Measurements from ENCODE around the gene COL6A3.
A peak's percentile ranks its signal among the peaks of the same experiment; 100 is the strongest.

The COL6A3 gene

DNA sequence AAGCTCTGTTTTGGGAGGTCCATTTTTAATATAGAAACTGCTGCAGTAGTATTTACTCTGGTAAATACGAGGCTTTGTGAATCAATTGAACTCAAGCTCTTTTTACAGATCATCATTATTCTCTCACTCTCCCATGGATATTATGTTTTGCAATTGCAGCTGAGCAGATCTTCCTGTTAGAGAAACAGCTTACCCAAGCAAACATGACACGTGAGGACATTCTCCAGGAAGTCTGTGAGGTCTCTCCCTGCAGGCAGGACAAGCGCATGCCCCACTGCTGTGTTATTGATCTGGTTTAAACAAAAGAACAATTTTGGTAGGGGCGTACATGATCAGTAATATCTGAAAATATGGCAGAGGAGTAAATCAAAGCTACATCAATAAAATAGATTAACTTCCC lies 72.1 kb downstream of the COL6A3 start:
- Mint-ChIP-seq H3K4me1 (no peaks in the 10 kb centered on the region), H3K4me3 (no peak overlapping the region), H3K27ac (no peak overlapping the region), H3K36me3 (no peaks in the 10 kb centered on the region), H3K9me3 (no peaks in the 10 kb centered on the region), H3K27me3 (no peaks in the 10 kb centered on the region)
- no peak for ATAC-seq

DNA sequence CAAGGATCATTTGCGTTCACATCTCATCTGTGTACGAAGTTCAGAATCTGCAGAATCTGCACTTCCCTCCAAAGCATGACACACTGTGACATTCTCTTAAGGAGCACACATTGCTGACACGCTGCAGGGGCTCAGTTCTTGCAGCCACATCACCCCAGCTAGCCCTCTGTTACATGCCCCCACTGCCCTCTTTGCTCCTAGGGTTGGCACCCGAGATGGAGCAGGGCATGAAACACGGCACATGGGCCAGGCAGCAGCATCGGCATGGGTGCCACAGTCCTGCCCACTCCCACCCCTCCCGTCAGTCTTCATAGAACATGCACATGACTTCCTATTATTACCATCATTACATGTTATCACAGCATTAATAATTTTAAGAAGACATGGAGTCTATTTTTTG lies 76.4 kb downstream of the COL6A3 start:
- Mint-ChIP-seq H3K27me3 (no peaks in the 10 kb centered on the region), H3K4me1 (no peaks in the 10 kb centered on the region), H3K4me3 (no peak overlapping the region), H3K36me3 (no peaks in the 10 kb centered on the region), H3K9me3 (no peaks in the 10 kb centered on the region), H3K27ac (no peak overlapping the region)
- no peak for ATAC-seq

DNA sequence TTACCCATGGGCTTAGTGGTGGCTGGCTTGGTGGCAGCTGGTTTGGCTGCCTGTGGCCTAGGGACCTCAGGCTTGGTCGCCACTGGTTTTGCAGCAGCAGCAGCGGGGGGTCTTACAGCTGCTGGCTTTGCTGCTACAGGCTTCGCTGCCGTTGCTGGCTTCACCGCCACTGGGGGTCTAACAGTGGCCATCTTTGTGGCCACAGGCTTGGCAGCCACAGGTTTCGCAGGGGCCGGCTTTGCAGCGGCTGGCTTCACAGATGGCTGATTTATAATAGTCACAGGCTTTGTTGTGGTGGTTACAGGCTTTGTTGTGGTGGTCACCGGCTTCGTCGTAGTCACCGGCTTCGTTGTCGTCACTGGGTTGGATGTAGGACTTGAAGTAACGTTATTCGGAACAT lies 77.8 kb downstream of the COL6A3 start:
- Mint-ChIP-seq H3K4me3 (no peak overlapping the region), H3K9me3 (no peaks in the 10 kb centered on the region), H3K4me1 (no peaks in the 10 kb centered on the region), H3K36me3 (no peaks in the 10 kb centered on the region), H3K27ac (no peak overlapping the region), H3K27me3 (no peaks in the 10 kb centered on the region)
- no peak for ATAC-seq

DNA sequence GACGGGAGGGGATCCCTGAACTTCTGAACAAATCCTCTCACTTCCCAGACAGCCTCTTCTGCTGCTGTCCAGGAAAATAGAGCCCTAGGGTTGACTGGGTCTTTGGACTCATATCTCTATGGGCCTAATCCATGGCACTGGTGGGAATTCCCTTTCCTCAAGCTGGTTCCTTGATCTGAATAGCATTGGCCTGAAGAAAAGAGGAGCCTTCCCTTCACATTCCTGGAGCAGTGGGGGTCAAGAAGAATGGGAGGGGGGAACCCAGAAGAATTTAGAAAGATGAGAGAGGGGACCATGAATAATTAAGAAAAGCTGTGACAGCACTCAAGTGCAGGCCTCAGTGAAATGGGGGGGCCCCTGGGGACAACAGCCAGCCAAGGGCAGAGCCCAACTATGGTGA lies 80.2 kb downstream of the COL6A3 start:
- Mint-ChIP-seq H3K4me3 (no peak overlapping the region), H3K9me3 (no peaks in the 10 kb centered on the region), H3K36me3 (no peaks in the 10 kb centered on the region), H3K27ac (no peak overlapping the region), H3K4me1 (no peaks in the 10 kb centered on the region), H3K27me3 (no peaks in the 10 kb centered on the region)
- no peak for ATAC-seq

DNA sequence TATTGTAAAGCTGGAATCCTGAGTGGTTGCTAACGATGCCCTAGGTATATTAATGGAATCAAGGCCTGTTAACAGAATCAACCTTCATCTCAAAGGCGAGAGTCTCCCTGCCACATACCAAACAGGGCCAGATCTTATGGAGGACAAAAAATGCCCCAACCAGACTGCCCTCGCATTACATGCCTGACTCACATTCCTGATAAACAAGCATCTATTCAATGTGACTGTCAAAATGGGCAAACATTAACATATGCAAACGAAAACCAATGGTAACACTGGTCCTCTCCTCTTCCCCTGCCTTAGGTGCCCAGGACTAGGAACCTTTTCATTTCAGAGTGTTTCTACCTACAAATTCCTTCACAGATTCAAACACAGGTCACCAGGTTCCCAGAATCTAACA lies 83.4 kb downstream of the COL6A3 start:
- Mint-ChIP-seq H3K4me1 (no peaks in the 10 kb centered on the region), H3K36me3 (no peaks in the 10 kb centered on the region), H3K4me3 (no peak overlapping the region), H3K9me3 (no peaks in the 10 kb centered on the region), H3K27ac (no peak overlapping the region), H3K27me3 (no peaks in the 10 kb centered on the region)
- ATAC-seq = no peak

DNA sequence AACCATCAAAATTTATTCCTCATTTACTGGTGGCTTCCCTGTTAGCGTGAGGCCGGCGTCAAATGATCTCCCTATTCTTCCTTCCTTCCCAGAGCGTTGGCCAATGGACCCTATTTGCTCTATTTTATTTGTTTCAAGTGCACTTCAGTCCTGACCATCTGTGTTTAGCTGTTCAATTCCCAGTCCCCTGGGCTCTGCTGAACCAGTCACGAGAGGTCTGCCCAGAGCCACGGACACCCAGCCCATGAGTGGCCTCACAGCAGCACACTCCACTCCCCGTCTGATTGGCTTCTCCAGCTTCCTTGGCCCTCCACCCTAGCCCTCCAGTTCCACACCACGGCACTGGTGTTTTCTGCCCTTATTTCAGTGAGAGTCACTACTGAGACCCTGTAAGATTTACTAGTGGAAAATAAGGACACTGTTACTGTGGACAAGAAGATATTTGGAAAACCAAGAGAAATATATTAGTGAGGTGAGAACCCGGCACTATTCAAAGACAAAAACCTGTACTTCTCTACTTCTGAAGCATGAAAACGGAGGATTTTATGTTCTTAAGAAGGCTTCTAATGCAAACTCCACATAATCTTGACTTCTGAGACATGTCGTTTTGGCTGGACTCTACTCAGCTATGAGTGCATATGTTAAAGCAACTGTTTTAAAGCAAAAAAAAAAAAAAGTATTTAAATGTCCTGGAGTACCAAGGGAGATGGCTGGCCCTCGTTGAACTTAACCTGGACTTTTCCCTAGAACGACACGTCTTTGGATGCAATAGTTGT lies 86.6 kb downstream of the COL6A3 start:
- H3K9me3 Mint-ChIP-seq = no peaks in the 10 kb centered on the region
- no peak overlapping the region for H3K4me3 Mint-ChIP-seq
- no peaks in the 10 kb centered on the region for H3K27me3 Mint-ChIP-seq
- no peak for ATAC-seq
- H3K4me1 Mint-ChIP-seq = no peaks in the 10 kb centered on the region
- no peaks in the 10 kb centered on the region for H3K36me3 Mint-ChIP-seq
- no peak overlapping the region for H3K27ac Mint-ChIP-seq

DNA sequence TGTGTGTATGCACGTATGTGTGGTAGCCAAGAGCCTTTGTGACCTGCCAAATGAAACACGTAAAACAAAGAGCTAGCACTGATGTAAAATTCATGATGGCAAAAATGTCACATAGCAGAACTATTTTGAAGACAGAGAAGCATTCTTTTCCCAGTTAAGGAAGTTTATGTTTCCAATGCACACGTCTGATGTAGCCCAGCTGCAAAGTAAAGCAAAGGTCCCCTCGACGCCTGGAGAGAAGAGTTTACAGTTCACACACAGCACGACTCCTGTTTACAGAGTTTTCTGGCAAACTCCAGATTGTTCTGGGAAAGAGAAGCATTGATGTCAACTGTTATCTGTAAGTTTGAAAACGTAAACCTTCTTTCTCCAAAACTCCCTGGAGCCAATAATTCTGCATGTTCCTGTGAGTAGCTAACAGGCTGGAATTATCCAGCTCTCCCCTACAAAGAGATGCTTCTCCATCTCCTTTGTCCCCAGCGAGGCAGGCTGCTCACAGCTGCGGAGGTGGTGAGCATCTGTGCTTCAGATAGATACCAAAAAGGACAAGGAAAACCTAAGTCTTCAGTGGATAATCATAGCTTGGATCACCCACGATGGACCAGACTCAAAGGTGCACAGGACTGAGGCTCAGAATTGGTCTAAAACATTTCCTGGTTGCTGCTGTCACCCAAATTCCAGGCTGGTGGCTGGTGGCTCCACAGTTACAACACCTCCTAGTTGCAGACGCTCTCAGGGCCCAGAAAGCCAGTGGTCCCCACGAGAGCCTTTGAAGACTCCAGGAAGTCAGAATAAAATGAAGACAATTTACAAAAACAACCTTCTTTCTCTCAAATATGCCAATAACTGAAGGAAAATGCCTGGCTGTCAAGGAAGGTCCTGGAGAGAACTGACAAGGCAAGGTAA lies 87.4 kb downstream of the COL6A3 start:
- Mint-ChIP-seq H3K36me3 (no peaks in the 10 kb centered on the region), H3K9me3 (no peaks in the 10 kb centered on the region), H3K27ac (no peak overlapping the region), H3K4me1 (no peaks in the 10 kb centered on the region), H3K4me3 (no peak overlapping the region), H3K27me3 (no peaks in the 10 kb centered on the region)
- ATAC-seq = no peak

DNA sequence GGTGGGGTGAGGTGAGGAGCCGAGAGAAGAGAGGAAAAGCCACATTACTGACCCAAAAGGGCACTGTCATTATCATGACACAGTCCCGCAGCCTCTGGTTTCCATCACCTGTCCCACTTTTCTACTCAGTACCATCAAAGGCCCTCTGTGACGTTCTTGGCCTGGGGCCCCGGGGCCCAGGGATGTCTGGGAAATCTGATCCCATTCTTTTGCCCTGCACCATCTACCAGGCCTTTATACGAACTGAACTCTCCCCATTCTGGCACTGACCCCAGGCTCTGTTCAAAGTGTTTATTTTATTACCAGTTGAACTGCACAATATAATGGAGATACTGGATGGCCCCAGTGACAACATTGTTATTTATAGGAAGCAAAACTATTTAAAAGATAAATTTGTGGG lies 89.1 kb downstream of the COL6A3 start:
- H3K4me1 Mint-ChIP-seq = no peaks in the 10 kb centered on the region
- no peaks in the 10 kb centered on the region for H3K9me3 Mint-ChIP-seq
- peaks cover 12% of the 10 kb centered on the region for H3K27me3 Mint-ChIP-seq
- no peaks in the 10 kb centered on the region for H3K36me3 Mint-ChIP-seq
- no peak overlapping the region for H3K27ac Mint-ChIP-seq
- ATAC-seq = no peak
- H3K4me3 Mint-ChIP-seq = no peak overlapping the region

DNA sequence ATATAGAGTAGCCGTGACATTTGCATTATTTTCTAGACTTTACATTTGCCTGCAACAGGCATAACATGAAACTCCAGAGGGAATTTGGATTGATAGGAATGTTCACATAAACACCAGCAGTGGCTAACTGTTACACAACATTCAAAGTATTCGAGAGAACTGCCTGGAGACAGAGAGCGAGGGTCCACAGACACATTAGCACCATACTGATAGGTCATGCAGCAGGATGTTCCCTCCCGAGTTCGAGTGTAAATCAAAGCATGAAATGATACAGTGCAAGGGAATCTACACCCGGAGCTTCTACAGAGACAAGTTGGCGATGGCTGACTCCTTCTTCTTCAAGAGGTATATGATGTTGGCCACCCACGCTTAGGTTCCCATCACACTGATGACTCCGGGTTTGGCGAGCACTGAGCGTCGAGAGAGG lies 89.5 kb downstream of the COL6A3 start:
- no peak overlapping the region for H3K27ac Mint-ChIP-seq
- no peaks in the 10 kb centered on the region for H3K9me3 Mint-ChIP-seq
- peaks cover 16% of the 10 kb centered on the region for H3K27me3 Mint-ChIP-seq
- peak; percentile 24 for ATAC-seq
- no peaks in the 10 kb centered on the region for H3K4me1 Mint-ChIP-seq
- no peaks in the 10 kb centered on the region for H3K36me3 Mint-ChIP-seq
- no peak overlapping the region for H3K4me3 Mint-ChIP-seq

DNA sequence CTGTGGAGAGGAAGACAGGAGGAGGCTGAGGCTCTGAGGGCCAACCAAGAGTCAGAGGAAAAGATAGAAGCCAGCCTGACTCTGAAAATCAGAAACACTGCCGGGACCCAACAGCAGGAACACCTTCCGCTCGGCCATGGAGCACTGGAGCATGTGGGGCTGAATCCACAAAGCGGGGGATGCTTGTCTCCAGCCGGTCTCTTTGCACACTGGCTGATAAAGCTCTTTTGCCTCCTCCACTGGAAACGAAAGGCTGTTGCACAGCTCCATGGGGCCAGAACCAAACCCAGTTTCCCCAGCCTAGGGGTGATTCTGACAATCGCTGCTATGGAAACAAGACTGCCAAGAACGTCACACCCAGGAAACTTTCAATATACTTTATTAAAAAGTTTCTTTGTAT lies 90.3 kb downstream of the COL6A3 start:
- H3K4me3 Mint-ChIP-seq = no peak overlapping the region
- ATAC-seq = no peak
- no peaks in the 10 kb centered on the region for H3K9me3 Mint-ChIP-seq
- H3K4me1 Mint-ChIP-seq = no peaks in the 10 kb centered on the region
- no peak overlapping the region for H3K27ac Mint-ChIP-seq
- peaks cover 24% of the 10 kb centered on the region for H3K27me3 Mint-ChIP-seq
- H3K36me3 Mint-ChIP-seq = no peaks in the 10 kb centered on the region

DNA sequence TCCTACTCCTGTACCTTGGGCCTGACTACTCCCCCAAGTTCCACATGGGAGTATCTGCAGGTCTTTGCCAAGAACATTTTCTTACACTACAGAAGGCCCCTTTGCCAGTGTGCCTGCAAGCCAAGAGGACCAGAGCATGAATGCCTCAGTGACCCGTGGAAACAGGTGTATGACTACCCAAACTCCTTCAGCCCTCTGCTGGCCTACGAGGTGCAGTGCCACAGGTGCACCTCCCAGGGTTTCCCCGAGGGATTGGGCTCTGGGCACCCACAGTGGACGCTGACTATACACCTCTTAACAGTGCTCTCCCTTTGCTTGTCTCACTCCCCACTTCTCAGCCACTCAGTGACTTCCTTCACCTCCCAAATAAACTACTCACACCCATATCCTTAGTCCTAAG lies 91.4 kb downstream of the COL6A3 start:
- no peak overlapping the region for H3K4me3 Mint-ChIP-seq
- H3K27me3 Mint-ChIP-seq = peaks cover 24% of the 10 kb centered on the region
- H3K27ac Mint-ChIP-seq = no peak overlapping the region
- H3K9me3 Mint-ChIP-seq = no peaks in the 10 kb centered on the region
- ATAC-seq = peak; percentile 25
- H3K4me1 Mint-ChIP-seq = no peaks in the 10 kb centered on the region
- H3K36me3 Mint-ChIP-seq = no peaks in the 10 kb centered on the region

DNA sequence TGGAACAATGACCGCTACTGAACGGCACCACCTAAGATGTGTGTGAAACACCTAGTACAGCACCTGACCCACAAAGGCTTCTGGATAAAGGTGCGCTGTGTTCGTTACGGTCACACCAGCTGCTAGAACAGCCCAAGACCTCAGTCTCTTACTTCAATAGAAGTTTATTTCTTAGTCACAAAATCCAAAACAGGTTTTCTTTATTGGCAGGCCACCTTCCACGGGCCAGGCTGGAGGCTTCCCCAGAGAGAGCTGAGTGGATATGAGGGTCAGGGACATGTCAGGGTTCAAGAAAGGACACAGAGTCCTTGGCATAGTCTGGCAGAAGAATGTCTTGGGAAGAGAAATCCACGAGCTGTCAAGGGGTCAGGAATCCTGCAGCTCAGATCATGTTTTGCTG lies 92.2 kb downstream of the COL6A3 start:
- no peaks in the 10 kb centered on the region for H3K36me3 Mint-ChIP-seq
- no peak overlapping the region for H3K4me3 Mint-ChIP-seq
- no peak overlapping the region for H3K27ac Mint-ChIP-seq
- H3K9me3 Mint-ChIP-seq = no peaks in the 10 kb centered on the region
- H3K4me1 Mint-ChIP-seq = no peaks in the 10 kb centered on the region
- peaks cover 24% of the 10 kb centered on the region for H3K27me3 Mint-ChIP-seq
- no peak for ATAC-seq

DNA sequence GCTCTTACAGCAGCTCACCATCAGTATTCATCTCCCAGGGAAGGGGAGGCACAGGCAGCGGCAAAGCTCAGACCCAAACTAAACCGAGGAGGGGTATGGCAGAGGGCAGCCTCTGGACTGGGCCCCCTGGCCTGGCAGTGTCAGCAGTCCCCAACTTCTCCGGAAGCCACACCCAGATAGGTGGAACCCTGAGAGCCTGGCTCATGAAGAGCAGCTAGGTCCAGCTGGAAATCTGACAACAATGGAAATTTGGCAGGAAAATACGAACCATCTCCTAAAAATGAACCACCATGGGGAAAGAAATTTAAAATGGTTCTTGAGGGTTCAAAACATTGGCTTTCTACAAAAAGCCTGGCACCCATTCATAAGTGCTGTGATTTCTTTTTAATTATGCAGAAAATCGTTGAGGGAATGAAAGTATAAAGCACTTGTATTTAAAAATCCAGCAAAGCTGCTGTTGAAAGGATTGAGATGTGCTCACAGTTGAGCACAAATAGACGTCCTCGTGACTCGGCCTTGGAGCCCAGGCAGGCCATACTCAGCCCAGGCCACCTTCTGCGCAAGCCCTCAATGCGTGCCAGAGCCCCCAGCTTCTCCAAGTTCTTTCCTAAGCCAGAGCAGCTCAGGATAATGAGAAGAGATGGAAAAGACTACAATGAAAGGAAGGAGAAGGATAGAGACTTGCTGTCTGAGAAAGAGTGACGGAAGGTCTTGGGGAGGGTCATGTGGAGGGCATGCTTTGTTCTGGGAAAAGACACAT lies 93.0 kb downstream of the COL6A3 start:
- Mint-ChIP-seq H3K4me1 (no peaks in the 10 kb centered on the region), H3K36me3 (no peaks in the 10 kb centered on the region), H3K9me3 (no peaks in the 10 kb centered on the region), H3K27me3 (peaks cover 24% of the 10 kb centered on the region), H3K27ac (no peak overlapping the region), H3K4me3 (no peak overlapping the region)
- ATAC-seq = no peak

DNA sequence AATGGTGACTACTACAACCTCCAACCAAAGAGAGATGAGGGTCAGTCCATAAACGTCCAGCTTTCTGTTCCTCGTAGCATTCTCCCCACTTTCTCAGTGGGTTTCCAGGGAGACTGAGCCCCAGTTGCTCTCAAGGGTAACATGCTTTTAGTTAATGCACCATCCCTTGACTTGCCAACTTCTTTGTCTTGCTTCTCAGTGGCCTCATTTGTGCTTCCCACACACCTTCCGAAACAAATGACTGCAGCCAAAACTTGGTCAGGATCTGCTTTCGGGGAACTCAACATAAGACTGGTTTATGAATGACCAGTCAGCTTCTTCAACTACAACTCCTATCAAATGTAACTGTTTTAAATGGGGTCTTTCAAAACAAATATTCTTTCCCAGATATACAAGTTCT lies 94.1 kb downstream of the COL6A3 start:
- Mint-ChIP-seq H3K36me3 (no peaks in the 10 kb centered on the region), H3K27ac (no peak overlapping the region), H3K4me3 (no peak overlapping the region), H3K4me1 (no peaks in the 10 kb centered on the region), H3K9me3 (no peaks in the 10 kb centered on the region), H3K27me3 (peaks cover 24% of the 10 kb centered on the region)
- ATAC-seq = no peak

DNA sequence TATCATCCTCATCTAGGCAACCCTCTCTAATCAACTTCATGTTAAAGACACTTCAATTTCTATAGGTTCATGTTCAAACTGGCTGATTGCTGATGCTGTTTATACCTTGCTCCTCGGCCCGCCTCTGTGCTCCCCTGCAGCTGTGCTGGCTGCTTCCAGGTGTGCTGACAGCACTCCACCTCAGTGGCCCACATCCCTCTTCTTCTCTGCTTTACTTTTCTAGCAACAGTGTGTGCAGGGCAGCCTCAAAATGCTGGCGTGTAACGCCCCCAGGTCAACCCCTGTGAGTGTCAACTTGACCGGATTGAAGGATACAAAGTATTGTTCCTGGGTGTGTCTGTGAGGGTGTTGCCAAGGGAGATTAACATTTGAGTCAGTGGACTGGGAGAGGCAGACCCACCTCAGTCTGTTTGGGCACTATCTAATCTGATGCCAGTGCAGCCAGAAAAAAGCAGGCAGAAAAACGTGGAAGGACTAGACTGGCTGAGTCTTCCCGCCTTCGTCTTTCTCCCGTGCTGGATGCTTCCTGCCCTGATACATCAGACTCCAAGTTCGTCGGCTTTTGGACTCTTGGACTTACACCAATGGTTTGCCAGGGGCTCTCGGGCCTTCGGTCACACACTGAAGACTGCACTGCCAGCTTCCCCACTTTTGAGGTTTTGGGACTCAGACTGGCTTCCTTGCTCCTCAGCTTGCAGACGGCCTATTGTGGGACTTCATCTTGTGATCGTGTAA lies 94.7 kb downstream of the COL6A3 start:
- Mint-ChIP-seq H3K4me1 (no peaks in the 10 kb centered on the region), H3K36me3 (no peaks in the 10 kb centered on the region), H3K4me3 (no peak overlapping the region), H3K9me3 (no peaks in the 10 kb centered on the region), H3K27ac (no peak overlapping the region), H3K27me3 (peaks cover 24% of the 10 kb centered on the region)
- no peak for ATAC-seq

Data from stimulated activated memory B cell treated with anti-CD40 and anti-IgM and Interleukin-4, amounts not matched to agents 10 μg/mL and 1 μg/mL and 100 μg/mL, for 72 hours (primary cell).